Islet precursor cell (in vitro differentiated cells): ENCODE measurements around the gene HES5.

ENCODE experiments used
- DNase-seq: peaks from one replicate; pipeline ENCODE4 v3.0.0-alpha.2; 2018

HES5 gene

GRCh38 chr1:2513939-2514652 is 16.0 kb downstream of the HES5 start:
- no peak for DNase-seq

- no peak for DNase-seq
These were observed 17.1 kb downstream of the HES5 start for GRCh38 chr1:2512862-2513421.

- DNase-seq = no peak
These were observed 19.5 kb downstream of the HES5 start for GRCh38 chr1:2510366-2511155.

GRCh38 chr1:2509589-2509988 is 20.5 kb downstream of the HES5 start:
- no peak for DNase-seq

GRCh38 chr1:2508751-2509150 is 21.3 kb downstream of the HES5 start:
- no peak for DNase-seq

- no peak for DNase-seq
These were observed 21.9 kb downstream of the HES5 start for GRCh38 chr1:2508180-2508579.

GRCh38 chr1:2507744-2508155 is 22.3 kb downstream of the HES5 start:
- no peak for DNase-seq

- DNase-seq = no peak
These were observed 23.0 kb downstream of the HES5 start for GRCh38 chr1:2506901-2507565.

- no peak for DNase-seq
These were observed 23.8 kb downstream of the HES5 start for GRCh38 chr1:2506007-2506860.

GRCh38 chr1:2505461-2505994 is 24.5 kb downstream of the HES5 start:
- DNase-seq = no peak

- DNase-seq = no peak
These were observed 25.2 kb downstream of the HES5 start for GRCh38 chr1:2504949-2505272.

- DNase-seq = no peak
These were observed 25.7 kb downstream of the HES5 start for GRCh38 chr1:2504225-2504948.

GRCh38 chr1:2503554-2504224 is 26.4 kb downstream of the HES5 start:
- DNase-seq = no peak

- no peak for DNase-seq
These were observed 27.2 kb downstream of the HES5 start for GRCh38 chr1:2502661-2503553.

GRCh38 chr1:2502210-2502609 is 27.9 kb downstream of the HES5 start:
- DNase-seq = no peak

GRCh38 chr1:2501820-2502119 is 28.3 kb downstream of the HES5 start:
- no peak for DNase-seq

GRCh38 chr1:2501041-2501819 is 28.8 kb downstream of the HES5 start:
- DNase-seq = no peak

GRCh38 chr1:2499986-2500596 is 30.0 kb downstream of the HES5 start:
- no peak for DNase-seq

GRCh38 chr1:2499260-2499659 is 30.8 kb downstream of the HES5 start:
- no peak for DNase-seq
